Naive thymus-derived CD8-positive, alpha-beta T cell (primary cell): ENCODE measurements around the gene MYO3B. TPM values are rescaled to one million over a fixed set of nuclear protein-coding genes. Genes with fewer than 3 reads are reported as not detected.
"Not testable (repeated sequence)": the region's sequence is repeated elsewhere in the genome, so short reads cannot be mapped to it uniquely, and the experiment has no call there.

ENCODE experiments used
- ATAC-seq, 2 donors: fragments of 150-1000 bp; cut with Tn5 transposase in 1 of 2; sonication (Bioruptor Pico), chemical (Tn5 transposase) in 1 of 2; 1 replicate in 1 of 2; 2 replicates in 1 of 2; pipeline ENCODE4 v1.10.0; 2021; ENCODE audit warnings: mild to moderate bottlenecking in 2 of 2, moderate library complexity in 2 of 2
- POLR2A ChIA-PET: fragments of 350-600 bp; sonication (Branson Sonifier 250); formaldehyde crosslinking; loops from one replicate; lab custom pipeline; 2021; ENCODE audit warnings: antibody characterized with exemption; lab: Charles Lee
- DNase-seq, 10 donors: peaks; one replicate each; pipeline versions ENCODE4 v3.0.0 to v3.0.0-alpha.2; 2020 to 2022
- H3K27ac Mint-ChIP-seq, 10 donors: one replicate each; pipeline ENCODE4 v1.8.0; 2020 to 2022; ENCODE audit warnings: mild to moderate bottlenecking in 10 of 10, mixed read lengths in 10 of 10, moderate library complexity in 4 of 10, inconsistent platforms in 1 of 10
- H3K27me3 Mint-ChIP-seq, 5 donors: one replicate each; pipeline ENCODE4 v1.8.0; 2021 to 2022; ENCODE audit warnings: mixed read lengths in 5 of 5
- H3K36me3 Mint-ChIP-seq, 3 donors: one replicate each; pipeline ENCODE4 v1.8.0; 2020 to 2022; ENCODE audit warnings: mixed read lengths in 3 of 3, mild to moderate bottlenecking in 2 of 3, inconsistent platforms in 1 of 3
- H3K4me1 Mint-ChIP-seq, 4 donors: one replicate each; pipeline ENCODE4 v1.8.0; 2021 to 2022; ENCODE audit warnings: mixed read lengths in 4 of 4
- H3K4me3 Mint-ChIP-seq, 10 donors: one replicate each; pipeline ENCODE4 v1.8.0; 2020 to 2022; ENCODE audit warnings: mild to moderate bottlenecking in 10 of 10, mixed read lengths in 10 of 10, moderate library complexity in 6 of 10, inconsistent platforms in 1 of 10
- H3K9me3 Mint-ChIP-seq, 9 donors: one replicate each; pipeline ENCODE4 v1.8.0; 2020 to 2022; ENCODE audit warnings: mixed read lengths in 9 of 9, mild to moderate bottlenecking in 3 of 9, inconsistent platforms in 1 of 9, moderate library complexity in 1 of 9
- polyA plus RNA-seq, 3 donors: library from polyadenylated mRNA; unstranded; fragments of 300-500 nt; fragmentation: Illumina TruSeq; gene quantifications; one replicate each; pipeline ENCODE4 v1.2.3, GENCODE V29; 2021
- total RNA-seq, 8 experiments: library from RNA in 2 of 8; stranded (reverse) in 2 of 8; gene quantifications; one replicate each; pipeline ENCODE4 v1.2.3 and lab custom pipeline; 2021 to 2026

Gene MYO3B
- total and polyA plus RNA-seq, 5 experiments from 2014 or later: not detected

DNA sequence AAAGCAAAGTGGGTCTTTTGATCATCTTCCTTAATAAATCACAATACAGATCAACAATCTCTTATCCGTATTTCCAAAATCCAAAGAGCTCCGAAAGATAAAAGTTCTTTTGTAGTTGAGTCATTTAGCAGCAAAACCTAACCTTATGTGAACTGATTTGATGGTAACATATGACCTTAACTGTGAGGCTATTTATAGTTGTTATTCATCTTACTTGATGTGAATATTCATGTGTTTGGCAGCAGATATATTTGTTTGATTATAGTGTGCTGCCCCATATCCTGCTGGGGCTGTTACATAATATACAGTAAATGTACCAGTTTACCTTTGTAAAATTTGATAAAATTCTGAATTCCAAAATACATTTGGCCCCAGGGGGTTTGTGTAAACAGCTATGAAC, 158.5 kb downstream of the MYO3B start:
- no peak overlapping the region for H3K4me3 Mint-ChIP-seq
- H3K27me3 Mint-ChIP-seq: peaks cover 2 to 10% (median 6%) of the 10 kb centered on the region in 5 donors
- DNase-seq (no peak), ATAC-seq (no peak)
- no peaks in the 10 kb centered on the region for H3K36me3 Mint-ChIP-seq
- POLR2A ChIA-PET: no interaction called here
- H3K9me3 Mint-ChIP-seq: peaks cover 0 to 3% (median 0%) of the 10 kb centered on the region in 9 donors
- no peak overlapping the region for H3K27ac Mint-ChIP-seq
- H3K4me1 Mint-ChIP-seq: peaks cover 0 to 2% (median 1%) of the 10 kb centered on the region in 4 donors

DNA sequence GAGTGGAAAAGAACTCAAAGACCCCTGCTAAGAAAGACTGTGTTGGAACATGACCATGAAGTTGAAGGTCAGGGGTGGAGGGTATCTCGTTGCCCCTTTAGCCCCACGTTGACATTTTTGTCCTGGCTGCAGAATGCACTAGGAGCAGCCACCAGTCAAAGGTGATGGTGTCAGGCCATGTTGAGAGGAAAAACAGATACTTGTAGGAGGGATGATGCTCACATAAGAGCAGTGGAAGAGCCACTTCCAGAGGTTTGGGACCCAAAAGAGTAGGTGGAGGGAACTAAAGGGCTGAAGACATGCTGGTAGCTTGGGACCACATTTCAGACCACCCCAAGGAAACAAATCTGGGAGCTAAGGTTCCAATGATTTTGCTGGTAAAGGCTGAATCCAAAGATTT, 159.0 kb downstream of the MYO3B start:
- Mint-ChIP-seq H3K4me1 (peaks cover 1 to 7% (median 6%) of the 10 kb centered on the region in 4 donors), H3K36me3 (no peaks in the 10 kb centered on the region), H3K4me3 (no peak overlapping the region), H3K27me3 (peaks cover 2 to 10% (median 6%) of the 10 kb centered on the region in 5 donors), H3K27ac (no peak overlapping the region), H3K9me3 (no peaks in the 10 kb centered on the region)
- POLR2A ChIA-PET: no interaction called here
- DNase-seq: no peak
- ATAC-seq: no peak

DNA sequence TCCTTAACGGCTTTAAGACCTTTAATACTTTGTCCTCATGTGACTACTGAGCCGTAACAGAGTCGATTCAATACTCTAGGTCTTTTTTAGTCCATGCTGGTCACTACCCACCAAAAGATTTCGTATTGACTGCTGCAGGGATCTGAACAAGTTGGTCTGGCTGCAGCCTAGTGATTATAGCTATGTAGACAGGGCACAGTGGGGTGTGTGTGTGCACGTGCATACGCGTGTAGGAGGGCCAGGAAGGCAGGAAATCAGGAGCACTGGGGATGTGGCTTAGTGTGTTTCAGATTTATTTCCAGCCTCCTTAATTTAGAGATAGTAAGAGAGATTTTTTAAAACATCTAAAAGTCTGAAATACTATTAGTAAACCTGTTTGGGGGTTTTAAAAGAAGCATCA, 161.4 kb downstream of the MYO3B start:
- H3K4me1 Mint-ChIP-seq: peaks cover 3 to 11% (median 10%) of the 10 kb centered on the region in 4 donors
- no peaks in the 10 kb centered on the region for H3K36me3 Mint-ChIP-seq
- H3K27me3 Mint-ChIP-seq: peaks cover 0 to 8% (median 5%) of the 10 kb centered on the region in 5 donors
- H3K4me3 Mint-ChIP-seq: no peak overlapping the region
- no peaks in the 10 kb centered on the region for H3K9me3 Mint-ChIP-seq
- H3K27ac Mint-ChIP-seq: no peak overlapping the region
- no peak for ATAC-seq
- POLR2A ChIA-PET: no interaction called here
- DNase-seq: no peak

DNA sequence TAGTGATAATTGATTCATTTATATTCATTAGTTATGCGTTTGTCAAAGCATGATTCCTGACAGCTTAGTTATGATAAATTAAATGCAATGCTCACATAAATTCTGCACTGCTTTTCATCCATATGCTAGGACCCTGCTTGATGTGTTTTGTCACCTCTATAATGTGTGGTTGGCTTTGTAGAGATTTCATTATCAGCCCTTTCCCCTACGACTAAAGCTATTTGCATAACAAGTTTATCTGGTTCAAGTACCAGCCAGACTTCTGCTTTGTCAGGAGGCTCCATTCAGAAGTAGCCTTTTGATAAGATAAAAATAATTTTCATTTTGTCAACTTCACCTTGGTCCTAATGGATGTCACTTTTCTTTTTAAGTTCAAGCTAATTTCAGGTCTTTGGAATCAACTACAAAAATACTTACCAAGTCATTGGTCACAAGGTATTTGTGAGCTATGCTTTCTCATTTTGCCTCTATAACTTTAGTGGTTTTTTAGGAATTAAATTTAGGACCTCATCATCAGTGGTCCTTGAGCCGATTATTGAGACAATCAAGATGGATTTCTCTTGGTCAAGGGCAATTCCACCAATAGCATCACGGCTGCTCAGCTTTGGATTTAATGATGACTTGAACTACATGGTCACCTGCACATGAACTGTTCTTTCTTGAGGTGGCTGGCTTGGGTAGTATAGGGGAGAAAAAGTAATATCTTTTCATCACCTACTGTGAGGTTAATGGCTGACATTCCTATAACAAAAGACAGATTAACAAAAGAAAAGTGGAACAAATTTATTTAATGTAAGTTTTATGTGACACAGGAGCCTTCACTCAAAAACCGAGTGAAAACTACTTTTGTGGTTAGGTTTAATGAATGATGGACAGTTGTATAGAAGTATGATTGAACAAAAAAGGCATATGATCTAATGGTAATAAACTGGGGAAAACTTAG, 162.1 kb downstream of the MYO3B start:
- H3K27ac Mint-ChIP-seq: peak overlapping the region in 1 of 10 donors; percentile 11
- peaks cover 3 to 11% (median 10%) of the 10 kb centered on the region in 4 donors for H3K4me1 Mint-ChIP-seq
- peaks cover 0 to 5% (median 1%) of the 10 kb centered on the region in 5 donors for H3K27me3 Mint-ChIP-seq
- no peak overlapping the region for H3K4me3 Mint-ChIP-seq
- POLR2A ChIA-PET: no interaction called here
- no peaks in the 10 kb centered on the region for H3K36me3 Mint-ChIP-seq
- ATAC-seq (no peak), DNase-seq (no peak)
- no peaks in the 10 kb centered on the region for H3K9me3 Mint-ChIP-seq

DNA sequence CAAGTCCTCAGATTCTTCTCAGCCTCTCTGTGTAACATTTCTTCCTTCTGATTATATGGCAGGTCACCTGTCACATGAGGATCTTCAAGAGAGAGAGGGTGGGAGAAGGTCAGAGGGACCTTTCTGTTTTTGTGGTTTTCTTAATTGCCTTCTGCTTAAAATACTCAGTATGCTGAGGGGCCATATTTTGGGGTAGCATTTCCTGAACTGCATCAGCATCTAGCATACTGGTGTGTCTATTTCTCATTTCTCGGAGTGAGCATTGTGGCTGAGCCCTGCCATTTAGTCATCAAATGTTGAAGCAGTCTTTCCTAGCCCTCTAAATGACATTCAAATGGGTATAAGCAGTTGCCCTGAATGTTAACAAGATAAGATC, 162.7 kb downstream of the MYO3B start:
- Mint-ChIP-seq H3K27me3 (peaks cover 0 to 3% (median 1%) of the 10 kb centered on the region in 5 donors), H3K27ac (peak overlapping the region in 1 of 10 donors; percentile 23), H3K9me3 (no peaks in the 10 kb centered on the region), H3K4me3 (no peak overlapping the region), H3K36me3 (no peaks in the 10 kb centered on the region), H3K4me1 (peaks cover 3 to 11% (median 10%) of the 10 kb centered on the region in 4 donors)
- no peak for DNase-seq
- no peak for ATAC-seq
- POLR2A ChIA-PET: no interaction called here

DNA sequence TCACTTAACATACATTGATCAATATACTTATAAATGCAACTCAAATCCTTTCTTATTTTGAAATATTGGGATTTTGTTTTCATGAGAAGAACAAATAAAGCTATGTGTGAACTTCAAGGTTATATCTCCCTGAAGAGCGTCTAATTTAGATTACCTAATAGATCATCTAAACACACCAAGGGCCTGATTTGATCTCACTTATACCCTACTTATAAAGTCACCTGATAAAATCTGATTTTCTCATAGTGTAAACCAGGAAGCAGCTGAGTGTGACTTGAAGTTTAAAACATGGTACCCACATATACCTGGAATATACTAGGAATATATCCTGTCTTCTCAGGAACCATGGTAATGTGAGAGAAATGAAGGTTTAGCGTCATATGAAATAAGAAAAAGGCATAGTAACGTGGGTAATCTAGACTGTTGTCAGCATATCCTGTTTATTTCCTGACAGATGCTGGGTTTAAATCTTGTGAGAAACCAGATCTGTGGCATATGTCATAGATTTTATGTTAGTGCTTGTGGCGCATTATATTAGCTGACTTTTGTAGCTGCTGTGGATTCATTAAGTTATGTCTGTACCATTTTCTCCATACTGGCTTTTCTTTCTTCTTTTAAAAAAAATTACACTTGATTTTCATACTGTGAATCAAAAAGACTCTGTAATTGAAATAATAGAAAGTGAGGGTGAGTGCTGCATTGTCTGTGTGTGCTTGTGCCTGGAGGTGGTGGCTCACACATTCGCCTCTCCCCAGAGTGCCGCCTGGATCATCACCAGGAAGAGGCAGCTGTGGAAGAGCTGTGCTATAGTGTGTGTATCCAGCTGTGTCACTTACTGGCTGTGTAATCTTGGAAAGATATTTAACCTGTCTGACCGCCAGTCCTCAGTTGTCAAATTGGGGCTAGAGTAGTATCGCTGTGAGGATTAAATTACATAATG, 164.0 kb downstream of the MYO3B start:
- Mint-ChIP-seq H3K9me3 (no peaks in the 10 kb centered on the region), H3K27me3 (peaks cover 0 to 2% (median 0%) of the 10 kb centered on the region in 5 donors), H3K4me1 (peaks cover 3 to 11% (median 10%) of the 10 kb centered on the region in 4 donors), H3K27ac (peak overlapping the region in 7 of 10 donors; percentile 26 to 81 (median 67)), H3K36me3 (no peaks in the 10 kb centered on the region), H3K4me3 (peak overlapping the region in 1 of 10 donors; percentile 14)
- DNase-seq (peak in 2 of 10 donors; percentile 48 to 56), ATAC-seq (peak; percentile 49 to 89)
- POLR2A ChIA-PET: no interaction called here

DNA sequence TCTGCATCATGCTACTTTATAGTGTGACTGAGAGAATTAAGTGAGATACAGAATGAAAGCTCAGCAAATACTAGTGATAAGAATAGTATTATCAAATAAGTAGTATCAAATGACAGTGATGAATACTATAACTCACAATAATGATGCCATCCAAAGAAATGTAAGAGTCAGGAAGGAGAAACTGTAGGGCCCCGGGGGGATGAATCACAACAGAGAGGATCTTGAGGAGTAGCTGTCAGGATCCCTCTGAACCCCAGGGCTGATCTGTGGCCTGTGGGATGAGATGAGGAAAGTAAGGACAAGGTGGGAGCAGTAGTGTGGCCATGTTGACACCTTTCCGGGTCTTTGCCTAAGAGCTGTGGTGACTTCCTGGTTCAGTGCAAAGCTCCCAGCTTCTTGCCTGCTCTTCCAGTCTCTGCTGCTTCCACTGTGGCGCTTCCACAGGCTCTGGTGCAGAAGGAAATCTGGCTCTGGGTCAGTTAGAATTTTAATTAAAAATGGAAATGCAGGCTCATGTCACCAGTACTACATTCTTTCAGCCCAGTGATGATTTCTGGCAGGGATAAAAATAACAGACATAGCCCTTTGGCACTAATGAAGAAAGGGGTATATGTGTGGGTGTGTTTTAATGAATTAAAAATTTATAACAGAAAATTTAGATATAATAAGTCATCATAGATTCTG, 166.9 kb downstream of the MYO3B start:
- no peak overlapping the region for H3K27ac Mint-ChIP-seq
- DNase-seq: no peak
- H3K36me3 Mint-ChIP-seq: peaks cover 0 to 5% (median 0%) of the 10 kb centered on the region in 3 donors
- H3K27me3 Mint-ChIP-seq: peaks cover 0 to 7% (median 0%) of the 10 kb centered on the region in 5 donors
- H3K4me1 Mint-ChIP-seq: peaks cover 2 to 11% (median 10%) of the 10 kb centered on the region in 4 donors
- no peak overlapping the region for H3K4me3 Mint-ChIP-seq
- no peak for ATAC-seq
- POLR2A ChIA-PET: no interaction called here
- no peaks in the 10 kb centered on the region for H3K9me3 Mint-ChIP-seq

DNA sequence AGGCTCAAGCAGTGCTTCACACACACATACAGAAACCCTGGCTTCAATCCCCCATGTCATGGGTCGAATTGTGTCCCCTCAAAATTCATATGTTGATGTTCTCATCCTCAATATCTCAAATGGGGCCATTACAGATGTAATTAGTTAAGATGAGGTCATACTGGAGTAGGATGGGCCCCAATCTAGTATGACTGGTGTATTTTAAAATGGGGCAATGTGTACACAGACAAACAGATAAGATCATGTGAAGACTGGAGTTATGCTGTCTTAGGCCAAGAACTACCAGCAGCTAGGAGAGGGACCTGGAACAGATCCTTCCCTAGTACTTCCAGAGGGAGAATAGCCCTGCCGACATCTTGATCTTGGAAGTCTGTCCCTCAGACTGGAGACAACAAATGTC, 167.7 kb downstream of the MYO3B start:
- Mint-ChIP-seq H3K27ac (peak overlapping the region in 1 of 10 donors; percentile 10), H3K27me3 (peaks cover 0 to 7% (median 0%) of the 10 kb centered on the region in 5 donors), H3K4me3 (no peak overlapping the region), H3K36me3 (peaks cover 0 to 5% (median 0%) of the 10 kb centered on the region in 3 donors), H3K4me1 (peaks cover 2 to 11% (median 10%) of the 10 kb centered on the region in 4 donors), H3K9me3 (no peaks in the 10 kb centered on the region)
- ATAC-seq (no peak), DNase-seq (no peak)
- POLR2A ChIA-PET: no interaction called here

DNA sequence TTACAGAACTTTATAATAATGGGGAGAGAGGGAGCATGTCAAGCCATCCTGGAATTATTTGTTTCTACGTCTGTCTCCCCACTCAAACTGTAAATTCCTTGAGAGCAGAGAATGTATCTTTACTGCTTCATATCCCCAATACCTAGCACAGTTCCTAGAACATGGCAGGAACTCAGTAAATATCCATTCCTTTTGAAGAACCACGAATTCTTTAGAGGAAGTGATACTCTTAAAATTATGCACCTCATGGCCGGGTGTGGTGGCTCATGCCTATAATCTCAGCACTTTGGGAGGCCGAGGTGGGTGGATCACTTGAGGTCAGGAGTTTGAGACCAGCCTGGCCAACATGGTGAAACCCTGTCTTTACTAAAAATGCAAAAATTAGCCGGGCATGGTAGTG, 171.3 kb downstream of the MYO3B start:
- not testable (repeated sequence) for DNase-seq, H3K27me3 Mint-ChIP-seq, ATAC-seq, H3K36me3 Mint-ChIP-seq, H3K4me3 Mint-ChIP-seq, H3K27ac Mint-ChIP-seq, H3K4me1 Mint-ChIP-seq, H3K9me3 Mint-ChIP-seq
- POLR2A ChIA-PET: interaction anchor here (0.6 kb wide), 1 partner anchor 533 kb away, joined by 3 read pairs; no protein-coding TSS in a partner anchor

DNA sequence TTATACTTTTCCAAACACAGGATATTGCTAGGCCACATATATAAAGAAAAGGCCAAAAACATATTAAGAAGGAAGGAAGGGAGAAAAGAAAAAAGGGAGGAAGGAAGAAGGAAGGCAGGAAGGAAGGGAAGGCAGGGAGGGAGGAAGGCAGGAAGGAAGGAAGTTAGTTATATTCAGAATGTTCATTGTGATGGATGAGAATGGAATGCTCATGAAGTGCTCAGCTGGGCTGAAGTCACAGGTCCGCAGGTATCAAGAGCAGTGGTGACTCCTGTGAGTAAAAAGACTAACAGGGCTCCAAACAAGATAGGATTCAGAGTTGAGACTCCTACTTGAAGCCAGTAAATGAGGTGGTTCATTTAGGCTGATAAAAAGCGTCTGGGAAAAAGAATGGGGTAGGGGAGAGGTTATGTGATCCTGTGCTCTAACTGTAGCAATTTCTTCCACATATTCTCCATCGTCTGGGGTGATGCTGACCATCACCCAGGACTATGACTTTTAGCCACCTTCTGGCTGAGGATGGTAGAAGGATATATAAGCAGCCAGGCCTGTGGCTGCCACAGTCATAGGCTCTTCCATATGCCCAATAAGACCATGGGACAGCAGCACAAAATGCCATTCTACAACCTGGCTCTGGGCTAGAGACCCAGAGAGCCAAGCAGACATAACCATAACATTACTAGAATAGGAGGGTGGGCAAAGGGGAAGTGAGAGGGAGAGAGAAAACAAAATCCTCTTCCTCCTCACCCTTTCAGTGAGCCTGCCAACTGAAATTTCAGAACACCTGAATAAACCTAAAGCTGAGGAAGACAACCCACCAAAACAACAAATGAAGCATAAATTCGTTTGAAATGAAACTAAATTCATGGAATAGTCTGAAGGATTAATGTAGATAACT, 173.2 kb downstream of the MYO3B start:
- no peak for DNase-seq
- Mint-ChIP-seq H3K9me3 (no peaks in the 10 kb centered on the region), H3K4me1 (peaks cover 7 to 20% (median 20%) of the 10 kb centered on the region in 4 donors), H3K4me3 (no peak overlapping the region), H3K36me3 (peaks cover 0 to 5% (median 0%) of the 10 kb centered on the region in 3 donors), H3K27ac (peak overlapping the region in 2 of 10 donors; percentile 11 to 23), H3K27me3 (peaks cover 0 to 7% (median 0%) of the 10 kb centered on the region in 5 donors)
- POLR2A ChIA-PET: no interaction called here
- no peak for ATAC-seq

DNA sequence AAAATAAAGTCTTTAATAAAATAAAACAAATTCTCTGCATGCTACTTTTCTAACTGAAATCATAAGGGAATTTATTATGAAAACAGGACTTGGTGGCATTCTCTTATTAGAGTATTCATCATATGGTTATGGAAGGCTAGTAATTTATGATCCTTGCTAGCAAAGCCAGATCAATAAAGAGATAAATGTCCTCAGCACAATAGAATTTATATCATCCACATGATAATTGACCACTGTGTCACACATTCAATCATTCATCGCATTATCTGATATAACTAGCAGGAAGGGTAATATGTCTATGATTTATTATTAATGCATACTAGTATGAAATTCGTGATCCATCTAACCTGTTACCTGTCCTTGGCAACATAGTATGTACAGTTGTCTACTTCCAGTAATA, 175.8 kb downstream of the MYO3B start:
- DNase-seq: no peak
- ATAC-seq: no peak
- Mint-ChIP-seq H3K4me3 (peak overlapping the region in 4 of 10 donors; percentile 2 to 54 (median 24)), H3K27me3 (peaks cover 0 to 5% (median 0%) of the 10 kb centered on the region in 5 donors), H3K27ac (no peak overlapping the region), H3K9me3 (no peaks in the 10 kb centered on the region), H3K36me3 (peaks cover 0 to 3% (median 0%) of the 10 kb centered on the region in 3 donors), H3K4me1 (peaks cover 7 to 20% (median 20%) of the 10 kb centered on the region in 4 donors)
- POLR2A ChIA-PET: interaction anchor here (0.6 kb wide), 1 partner anchor 509 kb away, joined by 5 read pairs; no protein-coding TSS in a partner anchor
